ENCODE results near the gene RYR3.

DNA sequence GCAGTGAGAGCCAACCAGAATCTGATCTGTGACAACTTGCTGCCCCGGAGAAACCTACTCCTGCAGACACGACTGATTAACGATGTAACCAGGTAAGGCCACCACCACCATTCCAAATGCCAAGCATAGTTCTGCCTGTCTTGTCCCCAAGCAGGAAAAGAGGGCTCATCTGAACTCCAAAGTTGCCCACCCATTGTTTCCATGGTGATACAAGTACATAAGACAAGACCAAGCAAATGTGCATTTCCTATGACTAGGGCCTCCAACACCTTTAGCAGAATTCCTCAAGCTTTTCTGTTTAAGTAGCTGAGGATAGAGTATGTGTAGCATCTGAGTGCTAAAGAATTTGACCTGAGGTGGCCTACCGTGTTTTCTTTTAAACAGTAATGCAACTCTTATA, 290.7 kb downstream of the RYR3 start:
- TF ChIP-seq, protein P1, sequence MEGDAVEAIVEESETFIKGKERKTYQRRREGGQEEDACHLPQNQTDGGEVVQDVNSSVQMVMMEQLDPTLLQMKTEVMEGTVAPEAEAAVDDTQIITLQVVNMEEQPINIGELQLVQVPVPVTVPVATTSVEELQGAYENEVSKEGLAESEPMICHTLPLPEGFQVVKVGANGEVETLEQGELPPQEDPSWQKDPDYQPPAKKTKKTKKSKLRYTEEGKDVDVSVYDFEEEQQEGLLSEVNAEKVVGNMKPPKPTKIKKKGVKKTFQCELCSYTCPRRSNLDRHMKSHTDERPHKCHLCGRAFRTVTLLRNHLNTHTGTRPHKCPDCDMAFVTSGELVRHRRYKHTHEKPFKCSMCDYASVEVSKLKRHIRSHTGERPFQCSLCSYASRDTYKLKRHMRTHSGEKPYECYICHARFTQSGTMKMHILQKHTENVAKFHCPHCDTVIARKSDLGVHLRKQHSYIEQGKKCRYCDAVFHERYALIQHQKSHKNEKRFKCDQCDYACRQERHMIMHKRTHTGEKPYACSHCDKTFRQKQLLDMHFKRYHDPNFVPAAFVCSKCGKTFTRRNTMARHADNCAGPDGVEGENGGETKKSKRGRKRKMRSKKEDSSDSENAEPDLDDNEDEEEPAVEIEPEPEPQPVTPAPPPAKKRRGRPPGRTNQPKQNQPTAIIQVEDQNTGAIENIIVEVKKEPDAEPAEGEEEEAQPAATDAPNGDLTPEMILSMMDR (conservative IDR thresholded peaks at IDR 0.05 in 1 of 2, IDR thresholded peaks at IDR 0.05 in 1 of 2; ENCODE audit: extremely low read depth in 1 of 2, insufficient read depth in 1 of 2, low read depth in 1 of 2, low read length in 2 of 2), result no peak
- TF ChIP-seq EZH2 (IDR thresholded peaks at IDR 0.05; ENCODE audit: borderline replicate concordance, low read length), result no peak
